Sigmoid colon (tissue), 4 donors: ENCODE data around the gene SH3GLB2.

Experiments
- CTCF ChIP-seq, 4 experiments: fragments of 450-650 bp in 3 of 4; fragments of 200-600 bp in 1 of 4; IDR thresholded peaks; one replicate each; pipeline ENCODE4 v1.5.1; 2016 to 2019; ENCODE audit warnings: antibody characterized with exemption in 4 of 4, mild to moderate bottlenecking in 3 of 4, moderate library complexity in 2 of 4
- EP300 ChIP-seq, 4 donors: sonication (generic); formaldehyde crosslinking; IDR thresholded peaks; one replicate each; pipeline ENCODE4 v1.6.1; 2017; ENCODE audit warnings: antibody characterized with exemption in 4 of 4
- POLR2A ChIP-seq, 2 donors: fragments of 450-650 bp; IDR thresholded peaks; one replicate each; pipeline ENCODE4 v1.6.1; 2016; ENCODE audit warnings: antibody characterized with exemption in 2 of 2, mild to moderate bottlenecking in 2 of 2, moderate library complexity in 2 of 2
- POLR2AphosphoS5 ChIP-seq, 4 donors: sonication (generic); formaldehyde crosslinking; IDR thresholded peaks; one replicate each; pipeline ENCODE4 v1.6.1; 2017; ENCODE audit warnings: antibody characterized with exemption in 4 of 4

GRCh38 chr9:128972956-128973355 is 55.2 kb downstream of the SH3GLB2 start:
- TF ChIP-seq CTCF (IDR thresholded peaks at IDR 0.05) (no peak), EP300 (IDR thresholded peaks at IDR 0.05) (no peak), POLR2AphosphoS5 (IDR thresholded peaks at IDR 0.05) (no peak), POLR2A (IDR thresholded peaks at IDR 0.05) (no peak)
